Mesendoderm (in vitro differentiated cells): ENCODE measurements around the gene SNTB2.

Source experiments
- DNase-seq: peaks from one replicate; pipeline ENCODE4 v3.0.0; 2013
- H2AK5ac ChIP-seq: 2 replicates; pipeline ENCODE4 v1.6.1; 2013; ENCODE audit warnings: low read length, inconsistent platforms
- H2BK120ac ChIP-seq: 2 replicates; pipeline ENCODE4 v1.6.1; 2013; ENCODE audit warnings: low read depth, mild to moderate bottlenecking, low read length, moderate library complexity, mixed read lengths
- H2BK15ac ChIP-seq: replicated peaks from 2 replicates; pipeline ENCODE4 v1.6.1; 2013; ENCODE audit warnings: low read depth, mild to moderate bottlenecking, moderate library complexity
- H2BK5ac ChIP-seq: 2 replicates; pipeline ENCODE4 v1.6.1; 2013; ENCODE audit warnings: low read length, inconsistent platforms
- H3K18ac ChIP-seq: 2 replicates; pipeline ENCODE4 v1.6.1; 2013; ENCODE audit warnings: mild to moderate bottlenecking, low read length, mixed read lengths
- H3K23ac ChIP-seq: one replicate; pipeline ENCODE4 v1.6.1; 2013; ENCODE audit warnings: low read length
- H3K27ac ChIP-seq: 2 replicates; pipeline ENCODE4 v1.5.1; 2013; ENCODE audit warnings: low read depth, mild to moderate bottlenecking, inconsistent platforms, low read length, moderate library complexity
- H3K27me3 ChIP-seq: 2 replicates; pipeline ENCODE4 v1.6.1; 2013; ENCODE audit warnings: low read length, control low read depth, mild to moderate bottlenecking, inconsistent platforms; ENCODE audit not compliant: insufficient read depth, poor library complexity
- H3K36me3 ChIP-seq: 2 replicates; pipeline ENCODE4 v1.6.1; 2013; ENCODE audit warnings: low read length, inconsistent platforms; ENCODE audit not compliant: control insufficient read depth, insufficient read depth
- H3K4ac ChIP-seq: one replicate; pipeline ENCODE4 v1.6.1; 2013; ENCODE audit warnings: low read depth, mild to moderate bottlenecking, low read length, moderate library complexity
- H3K4me1 ChIP-seq: 2 replicates; pipeline ENCODE4 v1.6.1; 2013; ENCODE audit warnings: low read depth, low read length, inconsistent platforms; ENCODE audit not compliant: control insufficient read depth
- H3K4me2 ChIP-seq: 2 replicates; pipeline ENCODE4 v1.6.1; 2013; ENCODE audit warnings: low read length
- H3K4me3 ChIP-seq: 2 replicates; pipeline ENCODE4 v1.5.1; 2013; ENCODE audit warnings: mild to moderate bottlenecking, low read length
- H3K56ac ChIP-seq: one replicate; pipeline ENCODE4 v1.6.1; 2013; ENCODE audit warnings: low read length
- H3K79me1 ChIP-seq: 2 replicates; pipeline ENCODE4 v1.6.1; 2013; ENCODE audit warnings: low read length, inconsistent platforms
- H3K79me2 ChIP-seq: 2 replicates; pipeline ENCODE4 v1.6.1; 2013; ENCODE audit warnings: mild to moderate bottlenecking, low read length; ENCODE audit not compliant: control insufficient read depth, insufficient read depth
- H3K9ac ChIP-seq: 2 replicates; pipeline ENCODE4 v1.6.1; 2013; ENCODE audit warnings: low read length, inconsistent platforms
- H4K5ac ChIP-seq: one replicate; pipeline ENCODE4 v1.6.1; 2013; ENCODE audit warnings: low read length
- H4K8ac ChIP-seq: one replicate; pipeline ENCODE4 v1.6.1; 2013; ENCODE audit warnings: low read depth, mild to moderate bottlenecking, control low read depth, low read length, moderate library complexity
- WGBS: extraction: QIAGEN DNeasy Blood & Tissue Kit; methylation state at CpG from one replicate; pipeline ENCODE4 v1.1.7; 2013; ENCODE audit warnings: low lambda C conversion rate, missing lambda C conversion rate; ENCODE audit not compliant: insufficient coverage; ENCODE audit errors: extremely low coverage; 5-methylcytosine and 5-hydroxymethylcytosine counted together

The SNTB2 gene

GRCh38 chr16:69239851-69240250, 52.9 kb downstream of the SNTB2 start:
- no peak overlapping the region for H3K4ac ChIP-seq
- H3K27ac ChIP-seq: no peak overlapping the region
- H4K8ac ChIP-seq: no peak overlapping the region
- H3K79me2 ChIP-seq: no peaks in the 10 kb centered on the region
- no peak overlapping the region for H2BK15ac ChIP-seq
- H3K23ac ChIP-seq: no peak overlapping the region
- WGBS: no CpG with 5 or more reads among the region's 1 CpG
- no peak overlapping the region for H3K56ac ChIP-seq
- no peaks in the 10 kb centered on the region for H3K36me3 ChIP-seq
- no peak overlapping the region for H3K18ac ChIP-seq
- no peak overlapping the region for H4K5ac ChIP-seq
- H3K4me2 ChIP-seq: no peak overlapping the region
- no peak overlapping the region for H2AK5ac ChIP-seq
- no peak overlapping the region for H2BK120ac ChIP-seq
- H3K4me1 ChIP-seq: no peaks in the 10 kb centered on the region
- no peaks in the 10 kb centered on the region for H3K27me3 ChIP-seq
- peaks cover 9% of the 10 kb centered on the region for H3K79me1 ChIP-seq
- no peak overlapping the region for H3K9ac ChIP-seq
- no peak overlapping the region for H3K4me3 ChIP-seq
- DNase-seq: no peak
- no peak overlapping the region for H2BK5ac ChIP-seq

- Histone ChIP-seq H4K5ac (no peak overlapping the region), H3K27me3 (no peaks in the 10 kb centered on the region), H3K18ac (no peak overlapping the region), H2AK5ac (no peak overlapping the region), H4K8ac (no peak overlapping the region), H3K4me1 (no peaks in the 10 kb centered on the region), H3K4me2 (no peak overlapping the region), H3K23ac (no peak overlapping the region), H3K36me3 (no peaks in the 10 kb centered on the region), H3K79me1 (peaks cover 9% of the 10 kb centered on the region), H2BK15ac (no peak overlapping the region), H3K27ac (no peak overlapping the region), H3K56ac (no peak overlapping the region), H3K4me3 (no peak overlapping the region), H3K79me2 (no peaks in the 10 kb centered on the region), H3K4ac (no peak overlapping the region), H2BK120ac (no peak overlapping the region), H2BK5ac (no peak overlapping the region), H3K9ac (no peak overlapping the region)
- no peak for DNase-seq
- WGBS: 100% methylated on average over 1 of the region's 2 CpGs
Measured at GRCh38 chr16:69240331-69240730, 53.4 kb downstream of the SNTB2 start.

GRCh38 chr16:69241926-69242325, 55.0 kb downstream of the SNTB2 start:
- H3K23ac ChIP-seq: no peak overlapping the region
- peaks cover 7% of the 10 kb centered on the region for H3K79me1 ChIP-seq
- H2BK15ac ChIP-seq: no peak overlapping the region
- H3K27me3 ChIP-seq: no peaks in the 10 kb centered on the region
- no peak overlapping the region for H4K5ac ChIP-seq
- no peaks in the 10 kb centered on the region for H3K79me2 ChIP-seq
- no peak overlapping the region for H3K9ac ChIP-seq
- no peak overlapping the region for H3K4me3 ChIP-seq
- no peak for DNase-seq
- no peak overlapping the region for H3K56ac ChIP-seq
- H3K18ac ChIP-seq: no peak overlapping the region
- no peaks in the 10 kb centered on the region for H3K36me3 ChIP-seq
- H2BK120ac ChIP-seq: no peak overlapping the region
- H4K8ac ChIP-seq: no peak overlapping the region
- no peak overlapping the region for H2BK5ac ChIP-seq
- no peak overlapping the region for H3K4me2 ChIP-seq
- H2AK5ac ChIP-seq: no peak overlapping the region
- no peaks in the 10 kb centered on the region for H3K4me1 ChIP-seq
- no peak overlapping the region for H3K4ac ChIP-seq
- no peak overlapping the region for H3K27ac ChIP-seq
- no CpG with 5 or more reads among the region's 4 CpGs for WGBS

- no peak overlapping the region for H2BK15ac ChIP-seq
- no peak overlapping the region for H3K23ac ChIP-seq
- H3K56ac ChIP-seq: no peak overlapping the region
- H3K4me2 ChIP-seq: no peak overlapping the region
- H2BK120ac ChIP-seq: no peak overlapping the region
- H2BK5ac ChIP-seq: no peak overlapping the region
- H3K36me3 ChIP-seq: no peaks in the 10 kb centered on the region
- H3K79me1 ChIP-seq: peaks cover 6% of the 10 kb centered on the region
- H3K9ac ChIP-seq: no peak overlapping the region
- no peak for DNase-seq
- no peak overlapping the region for H4K5ac ChIP-seq
- H3K27me3 ChIP-seq: no peaks in the 10 kb centered on the region
- no peak overlapping the region for H2AK5ac ChIP-seq
- H3K4me1 ChIP-seq: no peaks in the 10 kb centered on the region
- no peak overlapping the region for H3K18ac ChIP-seq
- H3K27ac ChIP-seq: no peak overlapping the region
- H3K4me3 ChIP-seq: no peak overlapping the region
- no peak overlapping the region for H3K4ac ChIP-seq
- no CpG with 5 or more reads among the region's 2 CpGs for WGBS
- no peak overlapping the region for H4K8ac ChIP-seq
- H3K79me2 ChIP-seq: no peaks in the 10 kb centered on the region
Measured at GRCh38 chr16:69243479-69243878, 56.5 kb downstream of the SNTB2 start.

GRCh38 chr16:69244336-69244735, 57.4 kb downstream of the SNTB2 start:
- Histone ChIP-seq H3K4ac (no peak overlapping the region), H3K4me2 (no peak overlapping the region), H3K79me1 (peaks cover 2% of the 10 kb centered on the region), H3K4me1 (no peaks in the 10 kb centered on the region), H3K4me3 (no peak overlapping the region), H3K56ac (no peak overlapping the region), H3K9ac (no peak overlapping the region), H2BK120ac (no peak overlapping the region), H3K18ac (no peak overlapping the region), H3K27ac (no peak overlapping the region), H3K27me3 (no peaks in the 10 kb centered on the region), H3K79me2 (no peaks in the 10 kb centered on the region), H3K23ac (no peak overlapping the region), H2BK15ac (no peak overlapping the region), H3K36me3 (no peaks in the 10 kb centered on the region), H2AK5ac (no peak overlapping the region), H2BK5ac (no peak overlapping the region), H4K5ac (no peak overlapping the region), H4K8ac (no peak overlapping the region)
- WGBS: no CpG with 5 or more reads among the region's 1 CpG
- DNase-seq: no peak

- no CpG with 5 or more reads among the region's 3 CpGs for WGBS
- Histone ChIP-seq H3K9ac (no peak overlapping the region), H3K36me3 (no peaks in the 10 kb centered on the region), H3K27ac (no peak overlapping the region), H3K27me3 (no peaks in the 10 kb centered on the region), H3K18ac (no peak overlapping the region), H4K8ac (no peak overlapping the region), H3K79me2 (no peaks in the 10 kb centered on the region), H3K4ac (no peak overlapping the region), H3K4me2 (no peak overlapping the region), H2AK5ac (no peak overlapping the region), H2BK15ac (no peak overlapping the region), H4K5ac (no peak overlapping the region), H3K56ac (no peak overlapping the region), H3K23ac (no peak overlapping the region), H3K4me3 (no peak overlapping the region), H3K4me1 (no peaks in the 10 kb centered on the region), H2BK120ac (no peak overlapping the region), H3K79me1 (peaks cover 2% of the 10 kb centered on the region), H2BK5ac (no peak overlapping the region)
- no peak for DNase-seq
Measured at GRCh38 chr16:69250081-69250480, 63.1 kb downstream of the SNTB2 start.
